ENCODE results near the gene VAV2.
"Not testable (repeated sequence)": the region's sequence is repeated elsewhere in the genome, so short reads cannot be mapped to it uniquely, and the experiment has no call there.

VAV2 gene

DNA sequence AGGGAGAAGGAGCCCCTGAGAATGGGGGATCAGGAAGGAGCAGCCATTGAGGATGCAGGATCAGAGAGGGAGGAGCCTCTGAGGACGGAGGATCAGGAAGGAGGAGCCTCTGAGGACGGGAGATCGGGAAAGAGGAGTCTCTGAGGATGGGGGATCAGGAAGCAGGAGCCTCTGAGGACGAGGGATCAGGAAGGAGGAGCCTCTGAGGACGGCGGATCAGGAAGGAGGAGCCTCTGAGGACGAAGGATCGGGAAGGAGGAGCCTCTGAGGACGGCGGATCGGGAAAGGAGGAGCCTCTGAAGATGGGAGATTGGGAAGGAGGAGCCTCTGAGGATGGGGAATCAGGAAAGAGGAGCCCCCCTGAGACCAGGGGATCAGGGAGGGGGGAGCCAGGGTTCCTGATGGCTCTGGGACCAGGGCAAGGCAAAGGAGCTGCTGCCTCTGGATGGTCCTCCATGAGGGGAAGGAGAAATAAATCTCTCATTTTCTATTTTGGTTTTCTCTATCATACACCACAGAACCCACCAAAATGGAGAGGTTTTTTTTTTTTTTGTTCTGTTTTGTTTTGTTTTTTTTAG is 231.3 kb downstream of the VAV2 start:
- DNase-seq: no peak

- DNase-seq: no peak
These were observed 232.2 kb downstream of the VAV2 start for GRCh38 chr9:133759946-133760345.

- no peak for DNase-seq
These were observed 232.8 kb downstream of the VAV2 start for GRCh38 chr9:133759146-133759900.

DNA sequence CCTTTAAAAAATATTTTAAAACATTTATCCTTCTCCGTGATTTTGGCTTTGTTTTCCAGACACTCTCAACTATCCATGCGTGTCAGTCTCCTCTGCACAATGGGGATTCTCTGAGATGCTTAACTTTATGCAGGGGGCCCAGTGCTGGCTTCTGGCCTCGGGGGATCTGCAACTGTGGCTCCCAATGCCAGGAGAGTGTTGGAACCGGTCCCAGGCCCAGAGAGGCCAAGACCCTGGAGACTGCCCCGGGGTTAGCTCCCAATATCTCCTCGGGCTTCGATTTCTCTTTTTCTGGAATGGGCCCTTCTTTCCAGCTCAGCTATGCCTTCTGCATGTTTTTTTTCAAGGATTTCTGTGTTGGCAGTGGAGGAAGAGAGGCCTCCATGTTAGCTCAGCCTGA is 233.9 kb downstream of the VAV2 start:
- no peak for DNase-seq

DNA sequence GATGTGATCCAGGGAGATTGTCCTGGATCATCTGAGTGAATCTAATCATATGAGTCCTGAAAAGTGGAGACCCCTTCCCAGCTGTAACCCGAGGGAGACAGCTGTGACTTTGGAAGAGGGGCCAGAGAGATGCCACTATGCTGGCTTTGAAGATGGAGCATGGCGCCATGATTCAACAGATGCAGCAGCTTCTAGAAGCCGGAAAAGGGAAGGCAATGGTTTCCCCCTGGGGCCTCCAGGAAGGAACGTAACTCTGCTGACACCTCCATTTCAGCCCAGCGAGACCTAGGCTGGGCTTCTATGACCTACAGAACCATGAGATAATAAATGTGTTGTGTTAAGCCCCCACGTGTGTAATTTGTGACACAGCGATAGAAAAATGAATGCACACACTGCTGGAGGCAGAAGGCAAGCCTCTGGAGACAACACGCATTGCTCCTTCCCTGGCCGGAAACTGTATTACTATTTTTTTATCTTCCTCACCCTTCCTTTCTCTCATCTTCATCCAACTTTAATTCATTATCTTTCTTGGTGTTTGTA is 237.4 kb downstream of the VAV2 start:
- no peak for DNase-seq

GRCh38 chr9:133754187-133754586 is 237.9 kb downstream of the VAV2 start:
- no peak for DNase-seq

GRCh38 chr9:133752739-133753446 is 239.2 kb downstream of the VAV2 start:
- DNase-seq: no peak

DNA sequence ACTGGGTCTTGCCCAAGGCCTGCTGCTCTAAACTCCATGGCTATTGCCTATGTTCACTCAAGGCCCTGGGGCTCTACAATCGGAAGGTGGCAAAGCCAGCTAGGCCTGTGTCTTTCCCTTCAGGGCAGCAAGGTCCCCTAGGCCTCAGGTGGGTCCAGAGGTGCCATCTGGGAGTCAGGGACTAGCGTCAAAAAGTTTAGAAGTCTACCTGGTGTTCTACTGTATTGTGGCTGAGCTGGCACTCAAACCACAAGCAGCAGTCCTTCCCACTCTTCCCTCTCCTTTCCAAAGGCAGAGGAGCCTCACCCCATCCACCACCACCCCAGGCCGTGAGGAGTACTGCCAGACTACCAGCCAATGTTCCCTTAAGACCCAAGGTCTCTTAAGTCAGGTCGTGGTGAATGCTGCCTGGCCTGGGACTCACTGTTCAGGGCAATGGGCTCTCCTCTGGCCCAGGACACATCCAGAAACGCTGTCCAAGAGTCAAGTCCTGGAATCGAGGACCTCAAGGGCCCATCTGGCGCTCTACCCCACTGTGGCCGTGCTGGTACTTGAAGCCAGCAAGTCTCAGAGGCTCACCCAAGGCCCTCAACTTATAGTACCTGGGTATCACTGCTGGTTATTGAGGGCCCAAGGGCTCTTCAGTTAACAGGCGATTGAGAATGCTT is 241.0 kb downstream of the VAV2 start:
- no peak for DNase-seq

DNA sequence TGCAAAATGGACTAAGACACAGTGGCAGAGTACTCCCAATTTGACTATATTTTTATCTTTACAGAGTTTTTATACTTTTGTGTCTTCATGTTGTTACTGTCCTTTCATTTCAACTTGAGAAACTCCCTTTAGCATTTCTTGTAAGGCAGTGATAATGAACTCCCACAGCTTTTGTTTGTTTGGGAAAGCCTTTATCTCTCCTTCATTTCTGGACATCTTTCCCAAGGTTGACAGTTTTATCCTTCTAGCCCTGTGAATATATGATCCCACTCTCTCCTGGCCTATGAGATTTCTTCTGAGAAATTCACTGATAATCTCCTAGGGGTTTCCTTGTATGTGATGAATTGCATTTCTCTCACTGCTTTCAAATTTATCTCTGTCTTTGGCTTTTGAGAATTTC is 244.8 kb downstream of the VAV2 start:
- no peak for DNase-seq

DNA sequence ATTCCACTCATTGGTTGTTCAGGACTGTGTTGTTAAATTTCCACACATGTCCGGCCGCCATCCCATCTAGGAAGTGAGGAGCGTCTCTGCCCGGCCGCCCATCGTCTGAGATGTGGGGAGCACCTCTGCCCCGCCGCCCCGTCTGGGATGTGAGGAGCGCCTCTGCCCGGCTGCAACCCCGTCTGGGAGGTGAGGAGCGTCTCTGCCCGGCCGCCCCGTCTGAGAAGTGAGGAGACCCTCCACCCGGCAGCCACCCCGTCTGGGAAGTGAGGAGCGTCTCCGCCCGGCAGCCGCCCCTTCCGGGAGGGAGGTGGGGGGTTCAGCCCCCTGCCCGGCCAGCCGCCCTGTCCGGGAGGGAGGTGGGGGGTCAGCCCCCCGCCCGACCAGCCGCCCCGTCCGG is 247.6 kb downstream of the VAV2 start:
- DNase-seq: not testable (repeated sequence)

- peak in 1 of 2 experiments; percentile 31 for DNase-seq
These were observed 249.2 kb downstream of the VAV2 start for GRCh38 chr9:133742849-133743444.

DNA sequence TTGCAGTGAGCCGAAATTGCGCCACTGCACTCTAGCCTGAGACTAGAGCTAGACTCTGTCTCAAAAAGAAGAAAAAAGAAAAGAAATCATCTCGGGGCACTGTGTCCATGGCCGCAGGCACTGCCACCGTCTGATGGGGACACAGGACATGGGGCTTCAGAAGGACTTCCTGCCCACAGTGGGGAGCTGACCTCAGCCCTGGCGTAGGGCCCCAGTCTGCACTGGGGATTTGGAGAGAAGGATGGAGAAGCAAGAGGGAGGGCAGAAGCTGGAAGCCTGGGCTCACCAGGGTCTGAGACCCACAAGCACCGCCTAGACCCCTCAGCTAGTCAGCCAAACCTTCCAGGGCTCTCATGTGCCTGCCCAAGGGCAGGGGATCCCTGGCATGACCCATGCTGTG is 249.9 kb downstream of the VAV2 start:
- DNase-seq: no peak

- no peak for DNase-seq
These were observed 250.4 kb downstream of the VAV2 start for GRCh38 chr9:133741716-133742115.

GRCh38 chr9:133740911-133741310 is 251.2 kb downstream of the VAV2 start:
- no peak for DNase-seq

DNA sequence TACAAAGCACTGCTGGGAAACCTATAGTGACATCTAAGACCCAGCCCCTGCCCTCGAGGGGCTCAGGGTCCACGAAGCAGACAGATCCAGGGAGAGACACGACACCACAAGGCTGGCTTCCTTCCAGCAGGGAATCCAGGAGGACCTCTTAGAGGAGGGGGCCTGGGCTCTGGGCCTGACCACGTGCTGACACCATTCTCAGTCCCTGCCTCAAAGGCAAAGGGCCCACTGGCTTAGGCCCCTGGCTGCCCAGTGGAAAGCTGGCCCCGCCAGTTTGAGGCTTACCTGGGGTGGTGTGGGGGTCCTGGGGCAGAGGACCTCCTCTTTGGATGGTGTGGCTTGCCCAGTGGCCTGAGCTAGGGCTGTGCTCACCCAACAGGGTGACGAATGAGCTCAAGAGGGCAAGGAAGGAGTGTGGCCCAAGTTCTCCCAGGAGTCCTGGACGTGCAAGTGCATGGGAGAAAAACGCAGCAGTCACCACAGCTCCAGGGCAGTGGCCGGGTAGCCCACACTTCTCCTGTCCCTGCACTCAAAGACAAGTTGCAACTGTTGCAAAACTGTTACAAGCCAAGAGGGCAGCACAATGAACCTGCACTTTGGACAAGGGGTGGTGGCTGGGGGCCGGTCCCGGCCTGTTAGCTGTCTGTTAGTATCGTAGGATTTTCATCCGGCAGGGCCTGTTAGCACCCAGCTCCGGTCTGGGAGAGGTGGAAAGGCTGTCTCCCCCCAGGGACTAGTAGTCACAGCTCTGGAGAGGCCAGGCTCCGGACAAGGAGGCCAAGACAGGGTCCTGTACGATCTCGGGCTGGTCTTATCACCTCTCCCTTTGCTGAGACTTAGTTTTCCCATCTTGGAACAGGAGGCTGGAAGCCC is 252.5 kb downstream of the VAV2 start:
- DNase-seq: no peak

DNA sequence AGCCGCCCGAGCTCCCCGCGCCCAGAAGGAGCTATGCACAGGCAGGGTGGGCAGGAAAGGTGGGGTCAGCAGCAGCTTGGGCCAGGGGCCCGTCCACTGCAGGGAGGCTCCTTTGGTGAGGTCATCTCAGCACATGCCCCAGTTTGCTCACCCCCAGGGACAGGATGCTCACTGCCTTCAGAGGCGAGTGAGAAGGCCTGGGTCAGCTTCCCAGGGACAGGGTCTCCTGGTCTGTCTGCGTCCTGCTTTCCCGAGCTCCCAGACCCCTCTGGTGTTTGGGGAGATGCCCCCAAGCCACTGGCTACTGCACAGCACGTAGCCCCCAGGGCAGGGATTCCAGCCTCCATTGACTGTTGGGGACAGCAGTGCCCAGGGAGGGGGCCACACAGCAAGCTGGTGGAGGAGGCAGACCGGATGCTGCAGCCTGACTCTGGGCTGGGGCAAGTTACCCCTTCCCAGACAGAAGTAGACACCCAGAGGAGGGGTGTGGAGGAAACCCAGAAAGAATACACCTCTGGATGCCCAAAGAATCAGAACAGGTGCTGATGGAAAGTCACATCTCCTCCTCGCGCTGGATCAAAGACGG is 253.4 kb downstream of the VAV2 start:
- no peak for DNase-seq

DNA sequence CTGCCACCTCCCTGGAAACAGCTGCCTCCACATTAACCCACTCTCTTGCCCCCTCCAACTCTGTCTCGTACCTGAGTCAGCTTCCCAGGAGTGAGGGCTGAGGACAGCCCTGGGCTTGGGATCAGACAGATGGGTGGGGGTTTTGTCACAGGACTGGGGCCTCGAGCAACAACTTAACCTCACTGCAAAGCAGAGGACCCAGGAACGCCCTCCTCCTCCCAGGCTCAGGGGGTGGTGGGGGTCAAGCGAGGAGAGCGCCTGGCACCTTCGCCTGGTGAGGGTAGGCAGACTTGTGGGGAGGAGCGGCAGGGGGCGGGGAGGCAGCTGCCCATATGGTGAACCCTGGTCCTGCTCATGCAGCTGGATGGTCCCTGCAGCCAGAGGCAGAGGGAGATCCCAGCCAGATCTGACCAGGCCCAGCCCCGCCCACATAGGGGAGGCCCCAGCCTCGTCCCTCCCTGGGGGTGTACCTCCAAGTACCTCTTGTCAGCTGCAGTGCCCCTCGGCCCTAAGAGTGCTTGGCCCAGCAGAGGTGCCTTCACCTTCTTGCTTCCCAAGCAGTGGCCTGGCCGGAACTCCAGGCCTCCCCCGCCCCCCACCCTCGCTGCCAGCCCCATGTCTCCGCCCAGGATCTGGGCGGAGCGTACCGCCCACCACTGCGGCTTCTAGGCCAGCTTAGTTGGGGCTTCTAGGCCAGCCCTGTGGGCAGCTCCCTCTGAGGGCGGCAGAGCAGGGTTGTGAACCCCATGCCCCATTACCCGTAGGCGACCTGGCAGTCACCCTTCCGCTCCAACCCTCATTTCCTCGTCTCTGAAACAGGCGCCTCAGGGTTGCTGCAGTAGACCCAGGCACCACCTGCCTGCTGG is 254.1 kb downstream of the VAV2 start, which contains the start of gene SARDH:
Gene SARDH (minus strand): TSS at position 579 of the 866 bp plus-strand sequence. CDS start 4,179 bp downstream, outside the sequence.
- no peak for DNase-seq

DNA sequence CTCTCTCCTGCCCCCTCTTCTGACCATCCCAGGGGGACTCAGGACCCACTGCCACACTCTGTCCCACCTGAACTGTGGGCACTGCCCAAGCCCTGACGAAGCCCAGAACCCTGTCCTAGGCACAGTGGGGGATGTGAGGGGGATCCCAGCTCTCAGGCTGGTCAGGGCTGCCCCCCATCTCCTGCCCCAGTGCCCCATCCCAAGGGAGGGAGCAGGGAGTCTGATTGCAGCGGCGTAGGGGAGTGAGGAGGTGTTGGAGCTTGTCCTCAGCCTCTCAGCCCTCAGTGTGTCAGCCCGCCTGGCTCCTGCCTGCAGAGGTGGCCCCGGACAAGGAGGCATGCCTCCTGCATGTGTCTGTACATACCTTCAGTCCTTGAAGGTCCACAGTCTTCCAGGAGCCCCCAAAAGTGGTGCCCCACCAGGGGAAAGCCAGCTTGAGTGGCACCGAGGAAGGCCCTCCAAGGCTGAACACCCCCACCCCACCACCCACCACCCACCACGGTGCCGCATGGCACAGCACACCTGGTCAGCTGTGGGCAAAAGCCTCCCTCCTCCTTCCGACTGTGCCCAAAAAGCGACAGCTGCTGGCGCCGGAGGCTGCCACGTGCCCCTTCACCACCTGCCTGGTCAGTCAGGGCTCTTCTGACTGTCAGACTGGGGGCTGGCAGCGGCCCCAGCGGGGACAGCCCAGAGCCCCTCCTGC is 254.9 kb downstream of the VAV2 start:
- DNase-seq: no peak

DNA sequence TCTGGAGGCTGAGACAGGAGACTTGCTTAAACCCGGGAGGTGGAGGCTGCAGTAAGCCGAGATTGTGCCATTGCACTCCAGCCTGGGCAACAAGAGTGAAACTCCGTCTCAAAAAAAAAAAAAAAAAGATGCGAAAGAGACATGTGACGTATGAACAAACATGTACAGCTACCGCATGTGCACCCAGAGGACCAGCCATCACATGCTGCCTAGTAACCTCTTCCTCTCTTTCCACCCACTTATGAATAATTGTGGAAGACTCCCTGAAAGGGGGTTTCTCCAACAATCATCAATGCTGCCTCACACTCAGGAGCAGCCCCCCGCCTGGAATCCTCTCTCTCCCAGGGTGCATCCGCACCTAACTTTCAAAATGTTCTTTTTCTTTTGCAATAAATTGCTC is 256.2 kb downstream of the VAV2 start:
- no peak for DNase-seq

- DNase-seq: no peak
These were observed 256.7 kb downstream of the VAV2 start for GRCh38 chr9:133735415-133735775.
